Glomerular visceral epithelial cell (primary cell): ENCODE data around the gene MRGPRF.

Source experiments
- DNase-seq: peaks from one replicate; pipeline ENCODE4 v3.0.0-alpha.2; 2016; ENCODE audit errors: extremely low spot score

Gene MRGPRF

GRCh38 chr11:69050592-69051380 is 37.7 kb upstream of the MRGPRF start:
- no peak for DNase-seq

GRCh38 chr11:69049490-69049867 is 36.4 kb upstream of the MRGPRF start:
- DNase-seq: no peak

- peak; percentile 96 for DNase-seq
Measured at GRCh38 chr11:69048694-69049489, 35.8 kb upstream of the MRGPRF start, which contains the start of gene TPCN2. Gene TPCN2, plus strand, starts transcription at chr11:69048932. Its CDS starts 66 bp downstream, at chr11:69048998.

DNA sequence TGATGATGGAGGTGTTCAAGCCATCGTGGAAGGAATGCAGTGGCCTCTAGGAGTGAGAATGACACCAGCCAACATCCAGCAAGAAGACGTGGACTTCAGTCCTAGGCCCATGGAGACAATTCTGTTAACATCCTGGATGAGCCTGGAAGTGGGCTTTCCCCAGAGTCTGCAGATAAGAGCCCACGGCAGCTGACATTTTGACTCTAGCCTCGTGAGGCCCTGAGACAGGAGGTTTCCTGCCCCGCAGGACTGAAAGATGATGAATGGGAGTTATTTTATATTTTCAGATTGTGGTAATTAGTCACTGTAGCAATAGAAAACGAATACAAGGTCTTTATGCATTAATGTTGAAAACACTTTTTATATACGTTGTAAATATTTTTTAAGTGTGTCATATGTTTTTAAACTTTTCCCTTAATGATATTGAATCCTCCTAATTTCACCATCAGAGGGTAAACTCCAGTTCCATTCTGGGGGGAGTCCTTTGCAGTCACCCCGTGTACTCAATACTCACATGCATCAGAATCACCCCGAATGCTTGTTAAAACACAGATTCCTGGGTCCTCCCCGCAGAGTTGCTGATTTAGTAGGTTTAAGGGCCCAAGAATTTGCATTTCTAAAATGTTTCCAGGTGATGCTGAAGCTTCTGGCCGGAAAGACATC is 35.1 kb upstream of the MRGPRF start:
- no peak for DNase-seq

DNA sequence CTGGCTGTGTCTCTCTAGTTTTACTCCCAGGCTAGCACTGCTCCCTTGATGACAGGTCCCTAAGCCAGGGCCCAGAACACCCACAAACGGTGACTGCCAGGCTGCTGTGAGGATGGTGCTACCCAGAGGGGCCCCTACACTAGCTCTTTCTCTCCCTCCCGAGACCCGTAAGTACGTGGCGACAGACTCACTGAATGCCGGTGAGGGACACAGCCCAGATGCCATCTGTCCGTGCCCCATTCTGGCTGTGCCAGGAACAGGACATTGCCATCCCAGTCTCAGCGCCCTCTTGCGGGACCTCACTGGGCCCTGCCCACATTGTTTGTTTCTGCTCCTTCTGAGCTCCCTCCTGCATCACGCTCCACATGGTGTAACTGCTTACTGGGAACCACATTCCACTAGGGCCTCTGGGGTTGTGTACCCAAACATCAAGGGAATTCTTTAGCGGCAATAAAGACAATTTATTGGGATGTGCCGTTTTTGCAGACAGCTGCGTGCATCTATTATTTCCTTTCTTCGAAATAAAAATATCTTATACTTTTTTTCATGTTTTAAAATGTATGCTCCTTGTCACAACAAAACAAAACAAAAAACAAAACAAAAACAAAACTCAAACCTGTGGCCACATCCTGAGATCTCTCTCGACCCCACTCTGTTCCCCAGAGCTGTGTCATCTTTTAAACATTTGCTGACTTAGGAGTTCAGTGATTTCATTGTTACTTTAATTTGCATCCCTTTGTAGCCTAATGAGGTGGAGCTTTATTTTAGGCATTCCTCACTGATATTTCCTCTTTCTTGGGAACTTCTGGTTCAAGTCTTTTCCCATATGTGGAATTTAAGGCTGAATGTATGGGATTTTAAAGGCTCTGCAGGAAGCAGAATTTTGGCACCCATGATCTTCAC is 31.3 kb upstream of the MRGPRF start:
- DNase-seq: peak; percentile 56

GRCh38 chr11:69041516-69041915 is 28.5 kb upstream of the MRGPRF start:
- DNase-seq: peak; percentile 25

DNA sequence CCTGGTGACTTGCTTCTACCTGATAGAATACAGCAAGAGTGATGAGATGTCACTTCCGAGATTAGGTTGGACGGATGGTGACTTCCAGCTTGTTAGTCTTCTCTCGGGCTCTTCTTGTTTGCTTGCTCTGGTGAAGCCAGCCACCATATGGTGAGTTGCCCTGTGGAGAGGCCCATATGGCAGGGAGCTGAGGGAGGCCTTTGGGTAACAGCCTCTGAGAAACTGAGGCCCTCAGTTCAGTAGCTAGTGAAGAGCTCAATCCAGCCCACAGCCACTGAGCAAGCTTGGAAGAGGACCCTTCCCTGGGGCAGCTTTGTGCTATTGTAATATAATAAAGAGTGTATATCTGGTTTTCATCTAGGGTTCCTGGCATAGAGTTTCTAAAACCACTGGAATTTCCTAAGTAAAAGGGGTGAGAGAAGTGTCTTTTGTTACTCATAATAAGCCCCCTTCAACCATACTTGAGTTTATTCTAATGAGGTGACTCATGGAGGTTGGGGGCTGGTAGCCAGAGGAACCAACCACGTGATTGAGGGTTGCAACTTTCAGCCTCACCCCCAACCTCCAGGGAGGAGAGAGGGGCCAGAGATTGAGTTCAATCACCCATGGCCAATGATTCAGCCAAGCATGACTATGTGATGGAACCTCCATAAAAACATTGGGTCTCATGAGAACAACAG is 27.7 kb upstream of the MRGPRF start:
- peak; percentile 87 for DNase-seq

DNA sequence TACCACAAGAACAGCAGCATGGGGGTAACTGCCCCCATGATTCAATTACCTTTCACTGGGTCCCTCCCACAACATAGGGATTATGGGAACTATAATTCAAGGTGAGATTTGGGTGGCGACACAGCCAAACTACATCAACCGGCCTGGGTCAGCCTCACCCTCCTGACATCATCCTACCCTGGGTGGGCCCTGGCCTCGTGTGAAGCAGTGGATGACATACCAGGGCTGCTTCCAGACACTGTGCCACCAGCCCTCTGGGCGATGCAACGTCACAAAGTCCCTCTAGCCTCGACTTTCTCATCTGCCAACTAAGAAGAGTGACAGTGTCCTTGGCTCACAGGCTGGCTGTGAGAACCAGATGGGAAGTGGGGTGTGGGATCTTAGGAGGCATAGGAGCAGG is 27.0 kb upstream of the MRGPRF start:
- no peak for DNase-seq

GRCh38 chr11:69039501-69039900 is 26.5 kb upstream of the MRGPRF start:
- DNase-seq: no peak

GRCh38 chr11:69037544-69037943 is 24.5 kb upstream of the MRGPRF start:
- no peak for DNase-seq

- no peak for DNase-seq
Measured at GRCh38 chr11:69037074-69037473, 24.0 kb upstream of the MRGPRF start.

- no peak for DNase-seq
Measured at GRCh38 chr11:69035946-69036340, 22.9 kb upstream of the MRGPRF start.

DNA sequence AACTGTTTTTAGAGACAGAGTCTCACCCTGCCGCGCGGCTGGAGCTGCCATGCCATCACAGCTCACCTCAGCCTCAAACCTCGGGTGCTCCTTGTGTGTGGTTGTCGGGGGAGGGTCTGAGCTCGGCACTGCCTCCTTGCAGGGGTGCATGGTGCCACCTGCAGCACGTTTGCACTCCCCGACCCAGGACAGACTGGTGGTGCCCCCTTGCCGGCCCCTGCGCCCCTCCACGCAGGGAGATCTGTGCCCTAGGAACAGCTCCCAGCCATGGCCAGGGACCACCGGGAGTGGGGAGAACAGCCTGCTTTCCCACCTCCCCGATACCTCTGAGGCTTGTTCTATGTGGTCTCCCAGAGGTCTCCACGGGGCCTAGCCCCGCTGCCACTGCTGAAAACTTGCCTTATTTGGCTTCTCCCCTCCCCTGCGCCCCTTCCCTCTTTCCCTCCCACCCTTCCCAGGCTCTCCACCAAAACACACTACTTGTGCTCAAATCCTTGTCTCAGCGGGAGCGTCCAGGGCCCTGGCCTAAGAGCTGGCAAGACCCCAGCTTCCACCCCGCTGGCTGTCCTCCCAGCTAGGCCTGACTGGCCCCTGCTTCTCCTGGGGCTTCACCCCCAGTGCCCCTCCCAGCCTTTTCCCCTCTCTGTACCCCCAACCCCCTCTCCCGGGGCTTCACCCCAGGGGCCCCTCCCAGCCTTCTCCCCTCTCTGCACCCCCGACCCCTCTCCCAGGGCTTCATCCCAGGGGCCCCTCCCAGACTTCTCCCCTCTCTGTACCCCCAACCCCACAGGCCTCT is 22.3 kb upstream of the MRGPRF start:
- no peak for DNase-seq

DNA sequence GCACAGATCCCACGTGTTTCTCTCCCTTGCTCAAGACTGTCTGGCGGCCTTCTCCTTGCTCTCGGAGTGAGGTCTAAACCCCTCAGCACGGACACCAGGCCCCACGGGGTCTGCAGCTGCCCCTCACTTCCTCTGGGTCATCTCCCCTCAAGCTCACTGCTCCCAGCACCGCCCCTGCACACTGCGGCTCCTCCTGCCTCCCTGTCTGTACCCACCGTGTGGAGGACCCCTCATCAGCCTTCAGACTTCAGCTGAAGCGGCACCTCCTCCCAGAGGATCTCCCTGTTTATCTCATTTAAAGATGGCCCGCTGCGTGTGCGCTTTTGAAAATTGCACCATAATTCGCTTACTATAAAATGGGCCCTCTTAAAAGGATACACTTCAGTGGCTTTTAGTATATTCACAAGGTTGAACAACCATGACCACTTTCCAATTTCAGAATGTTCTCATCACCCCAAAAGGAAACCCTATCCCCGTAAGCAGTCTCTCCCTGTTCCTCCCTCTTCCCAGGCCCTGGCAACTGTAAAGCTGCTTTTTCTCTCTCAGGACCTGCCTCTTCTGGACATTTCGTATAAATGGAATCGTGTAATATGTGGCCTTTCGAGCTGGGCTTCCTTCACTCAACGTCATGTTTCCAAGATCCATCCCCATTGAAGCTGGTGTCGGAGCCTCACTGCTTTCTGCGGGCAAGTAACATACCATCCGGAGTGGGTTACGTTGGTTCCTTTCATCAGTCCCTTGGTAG is 21.2 kb upstream of the MRGPRF start:
- no peak for DNase-seq

DNA sequence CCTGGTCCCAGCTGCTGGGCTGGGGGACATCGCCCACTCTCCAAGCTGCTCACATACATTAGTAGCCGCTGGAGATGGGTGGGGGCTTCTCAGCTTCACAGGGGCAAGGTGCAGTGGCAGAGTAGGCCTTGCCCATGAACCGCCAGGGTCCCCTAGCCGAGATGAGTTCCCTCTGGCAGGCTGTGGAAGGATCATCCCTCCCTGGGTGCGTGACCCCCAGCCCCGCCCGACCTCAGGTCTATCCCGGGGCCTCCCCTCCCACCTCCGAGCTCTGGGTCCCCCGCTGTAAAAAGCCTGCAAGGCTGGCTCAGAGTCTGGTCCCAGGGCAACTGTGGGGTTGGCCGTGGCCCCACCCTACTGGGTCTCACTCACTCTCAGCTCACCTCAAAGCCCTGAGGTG is 20.4 kb upstream of the MRGPRF start:
- no peak for DNase-seq

- DNase-seq: no peak
Measured at GRCh38 chr11:69032833-69033232, 19.8 kb upstream of the MRGPRF start.

GRCh38 chr11:69030301-69030700 is 17.3 kb upstream of the MRGPRF start:
- DNase-seq: no peak

GRCh38 chr11:69027704-69028372 is 14.8 kb upstream of the MRGPRF start:
- DNase-seq: no peak

DNA sequence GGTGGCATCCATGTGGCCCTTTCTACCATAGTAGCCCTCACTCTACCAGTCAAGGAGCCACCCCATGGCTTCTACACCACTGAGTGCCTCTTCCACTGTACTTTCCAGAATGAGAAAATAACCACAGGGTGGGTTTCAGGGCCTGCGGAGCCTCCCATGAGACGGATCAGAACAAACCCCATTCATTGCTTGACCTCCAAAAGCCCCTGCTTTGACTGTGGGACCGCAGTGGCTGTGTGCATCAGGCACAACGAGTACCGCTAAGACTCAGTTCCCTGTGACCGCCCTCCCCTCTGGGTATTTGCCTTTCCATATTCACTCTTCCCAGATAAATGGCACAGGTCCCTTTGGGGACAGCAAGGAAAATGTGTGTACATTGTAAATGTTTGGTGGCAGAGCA is 11.5 kb upstream of the MRGPRF start:
- DNase-seq: no peak
